Stimulated activated CD4-positive, alpha-beta T cell treated with anti-CD3 and anti-CD28 coated beads, Interleukin-4, amount 100 ng/mL, for 48 hours (primary cell): ENCODE results near the gene PPP2R2B.
"Not testable (repeated sequence)": the region's sequence is repeated elsewhere in the genome, so short reads cannot be mapped to it uniquely, and the experiment has no call there.

Experiments used
- DNase-seq, 2 donors: peaks; one replicate each; pipeline ENCODE4 v3.0.0-alpha.2; 2020; ENCODE audit warnings: low read depth in 2 of 2

The PPP2R2B gene

DNA sequence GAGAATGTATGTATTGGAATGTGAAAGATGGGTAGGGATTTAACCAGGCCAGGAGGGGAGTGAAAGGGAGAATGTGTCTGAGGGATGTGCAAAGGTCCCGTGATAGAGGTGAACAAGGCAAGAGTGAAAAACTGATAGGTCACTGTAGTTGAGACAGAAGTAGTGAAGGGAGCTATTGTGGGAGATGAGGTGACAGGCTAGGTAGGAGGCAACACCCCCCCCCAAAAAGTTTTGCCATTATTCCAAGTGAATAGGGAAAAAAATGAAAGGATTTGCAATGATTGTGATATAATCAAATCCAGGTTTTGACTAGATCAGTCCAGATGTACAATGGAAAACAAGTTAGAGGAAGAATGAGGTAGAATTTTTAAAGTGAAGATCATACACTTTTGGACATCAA lies 226.0 kb downstream of the PPP2R2B start:
- no peak for DNase-seq

DNA sequence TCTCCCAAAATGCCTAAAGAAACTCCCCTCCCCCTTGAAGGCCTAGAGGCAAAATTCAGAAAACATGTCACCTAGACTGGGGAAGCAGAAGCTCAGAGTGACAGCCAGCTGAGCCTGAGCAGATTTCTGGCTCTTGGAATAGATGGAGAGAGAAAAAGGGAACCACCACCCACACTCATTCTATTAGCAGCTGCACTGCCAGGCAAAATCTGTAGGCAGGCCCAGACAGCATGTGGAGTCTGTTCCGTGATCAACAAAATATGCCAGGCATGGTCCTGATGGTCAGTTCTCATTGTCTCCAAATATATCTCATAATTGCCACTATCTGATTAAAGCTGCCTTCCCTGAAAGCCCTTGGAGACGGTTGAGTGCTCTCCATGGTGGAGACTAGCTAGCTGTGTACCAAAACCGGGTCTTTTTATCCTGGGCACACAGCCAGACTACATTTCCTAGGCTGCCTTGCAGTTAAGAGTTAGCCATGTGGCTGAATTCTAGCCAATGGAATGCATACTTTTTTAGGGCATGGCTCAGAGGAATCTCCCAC lies 230.8 kb downstream of the PPP2R2B start:
- DNase-seq = no peak

GRCh38 chr5:146646441-146646840 lies 232.1 kb downstream of the PPP2R2B start:
- no peak for DNase-seq

GRCh38 chr5:146645342-146645741 lies 233.2 kb downstream of the PPP2R2B start:
- no peak for DNase-seq

GRCh38 chr5:146644831-146645230 lies 233.7 kb downstream of the PPP2R2B start:
- no peak for DNase-seq

- DNase-seq = no peak
Measured at GRCh38 chr5:146643776-146644175, 234.8 kb downstream of the PPP2R2B start.

- no peak for DNase-seq
Measured at GRCh38 chr5:146642410-146642809, 236.1 kb downstream of the PPP2R2B start.

DNA sequence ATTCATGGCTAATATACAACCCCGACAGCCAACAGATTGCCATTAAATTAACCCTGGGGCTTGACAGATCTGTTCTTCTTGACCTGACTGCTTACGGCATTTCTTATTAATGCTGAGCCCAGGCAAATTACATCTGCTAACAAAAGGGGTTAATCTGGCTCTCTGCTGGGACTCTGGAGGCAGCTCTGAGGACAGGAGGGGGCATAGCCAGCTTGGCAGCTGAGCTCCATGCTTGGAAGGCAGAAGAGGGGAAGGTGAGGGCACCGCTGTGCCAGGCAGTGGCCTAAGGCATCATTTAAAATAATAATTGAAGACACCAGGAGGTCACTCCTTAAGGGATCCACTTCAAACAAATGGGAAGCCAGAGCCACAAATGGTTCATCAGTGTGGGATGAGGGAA lies 236.6 kb downstream of the PPP2R2B start:
- DNase-seq = no peak

- no peak for DNase-seq
Measured at GRCh38 chr5:146640285-146640896, 238.2 kb downstream of the PPP2R2B start.

- DNase-seq = no peak
Measured at GRCh38 chr5:146635443-146635842, 243.1 kb downstream of the PPP2R2B start.

DNA sequence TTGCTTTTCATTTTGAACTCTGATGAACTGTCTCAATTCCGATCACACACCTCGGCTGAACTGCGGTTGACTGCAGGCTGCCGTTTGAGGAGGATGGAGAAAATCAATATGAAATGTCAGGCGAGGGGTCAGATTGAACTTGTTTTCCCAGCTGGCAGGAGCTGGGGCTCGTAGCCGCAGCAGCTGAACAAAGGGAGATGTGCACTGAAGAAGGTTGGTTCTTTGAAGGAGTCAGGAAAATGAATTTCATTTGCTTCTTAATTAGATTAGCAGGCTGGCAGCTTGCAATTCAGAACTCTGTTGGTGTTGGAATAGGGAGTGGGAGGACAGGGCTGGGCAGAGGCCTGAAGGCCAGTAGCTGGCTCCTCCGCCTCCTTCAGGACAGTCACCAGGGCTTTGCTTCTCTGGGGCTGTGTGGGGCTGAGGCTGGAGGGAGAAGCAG lies 245.2 kb downstream of the PPP2R2B start:
- DNase-seq = no peak

DNA sequence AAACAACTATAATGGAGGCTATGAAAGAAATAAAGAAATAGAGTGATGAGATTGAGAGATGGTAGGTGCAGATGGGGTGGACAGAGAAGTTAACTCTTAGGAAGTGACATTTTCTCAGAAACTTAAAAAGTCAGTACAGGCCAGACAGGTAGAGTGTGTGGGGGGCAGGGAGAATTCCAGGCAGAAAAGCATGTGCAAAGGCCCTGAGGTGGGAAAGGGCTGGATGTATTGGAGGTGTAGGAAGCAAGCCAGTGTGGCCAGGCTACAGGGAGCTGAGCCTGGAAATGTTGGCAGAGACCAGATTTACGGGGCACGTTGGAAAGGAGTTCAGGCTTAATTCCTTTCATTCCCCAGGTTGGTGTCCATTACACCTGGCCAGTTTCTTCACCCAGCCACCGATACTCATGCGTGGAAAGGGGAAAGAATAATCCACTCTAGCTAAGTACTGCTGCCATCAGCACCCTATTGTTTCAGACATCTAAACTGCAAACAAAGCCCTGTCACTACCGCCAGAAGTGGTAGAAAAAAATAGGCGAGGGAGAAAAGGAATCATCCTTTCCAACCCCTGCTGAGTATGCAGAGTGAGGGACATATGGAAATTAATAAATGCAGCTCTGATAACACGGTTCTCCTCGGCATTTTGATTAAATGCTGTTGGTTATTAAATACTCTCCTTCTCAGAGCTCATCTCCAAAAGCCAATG lies 245.8 kb downstream of the PPP2R2B start:
- DNase-seq = no peak

DNA sequence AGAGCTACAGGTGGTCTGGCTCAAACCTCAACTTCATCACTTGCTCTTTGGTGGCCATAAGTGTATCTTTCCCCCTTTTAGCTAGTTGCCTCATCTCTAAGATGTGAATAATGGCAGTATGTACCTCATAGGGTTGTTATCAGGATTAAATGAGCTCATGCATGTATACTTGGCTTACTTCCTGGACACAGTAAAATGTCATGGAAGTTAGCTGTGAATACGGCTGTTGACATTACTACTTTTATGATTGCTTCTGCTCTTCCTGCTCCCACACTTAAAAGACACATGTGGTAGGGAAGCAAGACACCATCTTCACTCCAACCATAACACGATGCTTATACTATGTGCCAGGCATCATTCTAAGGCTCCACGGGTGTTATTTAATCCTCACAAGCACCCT lies 248.1 kb downstream of the PPP2R2B start:
- no peak for DNase-seq

GRCh38 chr5:146628950-146629349 lies 249.6 kb downstream of the PPP2R2B start:
- no peak for DNase-seq

DNA sequence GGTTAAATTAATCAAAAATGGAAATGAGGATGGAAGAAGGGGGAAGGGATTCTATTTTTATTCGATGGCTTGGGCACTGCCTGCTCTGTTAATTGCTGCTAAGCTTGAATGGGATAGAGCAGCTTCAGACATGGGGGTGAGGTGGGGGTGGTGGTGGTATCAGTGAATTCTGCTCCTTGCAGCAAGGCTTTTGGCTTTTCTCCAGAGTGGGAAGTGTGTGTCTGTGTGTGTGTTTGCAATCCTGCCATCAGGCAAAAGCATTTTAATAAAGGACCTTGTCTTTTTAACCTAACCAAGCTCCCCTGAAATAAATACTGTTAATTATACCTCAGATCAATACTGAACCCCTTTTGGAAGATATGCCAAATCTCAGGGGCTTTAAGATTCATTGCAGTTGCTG lies 251.6 kb downstream of the PPP2R2B start:
- DNase-seq = no peak

GRCh38 chr5:146624179-146624578 lies 254.4 kb downstream of the PPP2R2B start:
- no peak for DNase-seq

GRCh38 chr5:146623666-146624065 lies 254.9 kb downstream of the PPP2R2B start:
- DNase-seq = no peak

GRCh38 chr5:146623009-146623408 lies 255.5 kb downstream of the PPP2R2B start:
- DNase-seq = no peak

DNA sequence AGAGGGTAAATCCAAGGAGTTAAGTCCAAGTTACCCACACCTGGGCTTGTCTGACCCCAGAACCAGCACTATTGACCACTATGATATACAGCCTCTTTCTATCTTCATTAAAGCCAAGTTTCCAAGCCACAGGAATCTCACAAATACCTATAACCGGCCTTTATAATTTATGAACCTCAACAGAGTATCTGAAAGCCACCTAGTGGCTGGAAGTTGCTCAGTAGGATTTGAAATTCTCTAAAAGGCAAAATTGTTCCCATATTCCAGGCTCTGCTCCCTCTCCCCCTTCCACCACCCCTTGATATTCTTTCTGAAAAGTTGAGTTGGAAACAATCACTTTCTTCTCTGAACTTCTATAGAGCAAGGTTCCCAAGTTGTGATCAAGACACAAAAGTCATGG lies 256.2 kb downstream of the PPP2R2B start:
- no peak for DNase-seq

GRCh38 chr5:146620669-146621051 lies 257.9 kb downstream of the PPP2R2B start:
- DNase-seq = no peak

DNA sequence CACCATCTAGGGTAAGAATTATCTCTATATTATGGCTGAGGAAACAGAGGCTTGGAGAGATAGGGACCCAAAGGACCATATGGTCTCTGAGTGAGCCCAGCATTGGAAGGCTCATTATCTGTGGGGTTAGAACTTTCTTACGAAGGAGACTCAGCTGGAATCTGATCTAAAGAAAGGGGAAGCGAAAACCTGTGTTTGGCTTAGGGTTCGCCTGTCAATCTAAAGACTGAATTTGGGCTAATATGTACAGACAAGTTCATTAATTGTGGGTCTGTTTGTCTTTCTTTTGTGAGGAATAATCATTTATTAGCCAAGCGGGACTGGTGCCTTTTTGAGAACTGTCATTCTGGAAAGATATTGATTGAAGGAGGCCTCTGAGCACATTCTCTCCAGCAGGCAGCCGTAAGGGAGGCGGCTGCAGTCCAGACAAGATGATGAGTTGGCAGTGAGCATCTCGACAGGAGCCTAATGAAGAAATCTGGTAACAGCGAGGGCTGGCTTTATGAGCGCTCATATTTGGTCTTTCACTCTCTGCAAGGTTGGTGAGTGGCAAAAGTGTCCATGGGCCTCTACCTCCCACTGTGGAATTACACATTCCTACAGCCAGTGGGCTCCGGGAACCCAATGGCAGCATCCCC lies 258.4 kb downstream of the PPP2R2B start:
- no peak for DNase-seq

DNA sequence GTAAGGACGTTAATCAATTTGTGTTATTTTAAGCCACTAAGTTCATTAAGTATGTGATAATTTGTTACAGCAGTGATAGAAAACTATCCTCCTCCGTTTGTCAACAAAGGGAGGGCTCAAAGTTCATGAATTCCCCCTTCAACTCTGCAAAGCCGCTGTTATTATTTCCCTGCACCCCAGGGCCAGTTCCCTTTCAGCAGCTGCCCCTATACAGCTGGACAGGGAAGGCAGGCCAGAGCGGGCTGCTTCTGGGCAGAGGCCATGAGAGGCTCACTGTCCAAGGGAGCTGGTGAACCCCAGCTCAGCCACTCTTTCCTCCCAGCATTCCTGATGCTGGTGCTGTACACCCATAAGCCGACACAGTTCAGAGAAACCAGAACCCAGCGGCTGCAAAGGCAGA lies 260.1 kb downstream of the PPP2R2B start:
- DNase-seq = no peak

DNA sequence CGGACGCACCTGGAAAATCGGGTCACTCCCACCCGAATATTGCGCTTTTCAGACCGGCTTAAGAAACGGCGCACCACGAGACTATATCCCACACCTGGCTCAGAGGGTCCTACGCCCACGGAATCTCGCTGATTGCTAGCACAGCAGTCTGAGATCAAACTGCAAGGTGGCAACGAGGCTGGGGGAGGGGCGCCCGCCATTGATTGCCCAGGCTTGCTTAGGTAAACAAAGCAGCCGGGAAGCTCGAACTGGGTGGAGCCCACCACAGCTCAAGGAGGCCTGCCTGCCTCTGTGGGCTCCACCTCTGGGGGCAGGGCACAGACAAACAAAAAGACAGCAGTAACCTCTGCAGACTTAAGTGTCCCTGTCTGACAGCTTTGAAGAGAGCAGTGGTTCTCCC lies 268.8 kb downstream of the PPP2R2B start:
- not testable (repeated sequence) for DNase-seq
